LNCaP clone FGC (cell line): Measurements from ENCODE around the gene MCF2L2.

Source experiments
- DNase-seq: peaks from one replicate; pipeline ENCODE4 v3.0.0-alpha.2; 2011; ENCODE audit warnings: low read depth
- H3K4me3 ChIP-seq: 2 replicates; pipeline ENCODE4 v1.5.1; 2011; ENCODE audit warnings: mild to moderate bottlenecking, low read depth, low read length, control low read depth
- TF ChIP-seq, protein P1 (sequence below): IDR thresholded peaks from 2 replicates; pipeline ENCODE4 v1.5.1; 2012; ENCODE audit warnings: mild to moderate bottlenecking; ENCODE audit not compliant: control insufficient read depth, insufficient read depth; ENCODE audit errors: extremely low read depth

MCF2L2 gene

DNA sequence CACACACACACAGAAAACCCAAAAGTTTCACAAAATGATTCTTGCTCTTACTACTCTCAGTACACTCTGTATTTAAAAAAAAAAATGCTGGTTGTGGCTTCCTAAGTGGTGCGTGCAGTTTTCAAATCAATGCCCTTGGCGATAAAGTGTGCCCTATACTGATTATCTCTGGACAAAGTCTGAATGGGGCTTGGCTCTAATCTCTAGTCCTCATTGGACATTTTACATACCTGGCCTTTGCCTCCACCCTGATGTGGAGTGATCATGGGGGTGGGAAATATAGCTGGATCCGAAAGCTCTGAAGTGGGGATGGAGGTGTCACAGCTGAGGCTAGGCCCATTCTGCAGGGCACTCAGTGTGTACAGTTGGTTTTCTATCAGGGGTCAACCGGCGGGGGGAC is 161.3 kb downstream of the MCF2L2 start:
- TF ChIP-seq, protein P1, sequence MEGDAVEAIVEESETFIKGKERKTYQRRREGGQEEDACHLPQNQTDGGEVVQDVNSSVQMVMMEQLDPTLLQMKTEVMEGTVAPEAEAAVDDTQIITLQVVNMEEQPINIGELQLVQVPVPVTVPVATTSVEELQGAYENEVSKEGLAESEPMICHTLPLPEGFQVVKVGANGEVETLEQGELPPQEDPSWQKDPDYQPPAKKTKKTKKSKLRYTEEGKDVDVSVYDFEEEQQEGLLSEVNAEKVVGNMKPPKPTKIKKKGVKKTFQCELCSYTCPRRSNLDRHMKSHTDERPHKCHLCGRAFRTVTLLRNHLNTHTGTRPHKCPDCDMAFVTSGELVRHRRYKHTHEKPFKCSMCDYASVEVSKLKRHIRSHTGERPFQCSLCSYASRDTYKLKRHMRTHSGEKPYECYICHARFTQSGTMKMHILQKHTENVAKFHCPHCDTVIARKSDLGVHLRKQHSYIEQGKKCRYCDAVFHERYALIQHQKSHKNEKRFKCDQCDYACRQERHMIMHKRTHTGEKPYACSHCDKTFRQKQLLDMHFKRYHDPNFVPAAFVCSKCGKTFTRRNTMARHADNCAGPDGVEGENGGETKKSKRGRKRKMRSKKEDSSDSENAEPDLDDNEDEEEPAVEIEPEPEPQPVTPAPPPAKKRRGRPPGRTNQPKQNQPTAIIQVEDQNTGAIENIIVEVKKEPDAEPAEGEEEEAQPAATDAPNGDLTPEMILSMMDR, result no peak
- DNase-seq, result no peak
- no peak overlapping the region for H3K4me3 ChIP-seq

DNA sequence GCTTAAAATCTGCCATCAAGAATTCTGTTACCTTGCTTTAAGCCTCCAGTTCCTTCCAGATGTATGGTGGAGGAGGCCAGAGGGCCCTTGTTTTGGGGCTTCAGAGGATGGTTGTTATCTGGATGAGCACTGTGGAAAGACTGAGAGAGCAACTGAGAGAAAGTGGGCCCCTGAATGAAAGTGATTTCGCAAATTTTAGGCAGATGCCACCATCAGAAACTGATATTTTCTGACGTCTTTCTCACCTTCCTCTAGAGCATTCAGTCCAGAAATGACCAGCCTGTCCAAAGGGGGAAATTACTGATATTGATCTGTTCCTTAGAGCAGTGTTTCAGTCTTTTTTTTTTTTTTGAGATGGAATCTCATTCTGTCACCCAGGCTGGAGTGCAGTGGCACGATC is 162.0 kb downstream of the MCF2L2 start:
- no peak for DNase-seq
- no peak overlapping the region for H3K4me3 ChIP-seq
- TF ChIP-seq, protein P1, result no peak

DNA sequence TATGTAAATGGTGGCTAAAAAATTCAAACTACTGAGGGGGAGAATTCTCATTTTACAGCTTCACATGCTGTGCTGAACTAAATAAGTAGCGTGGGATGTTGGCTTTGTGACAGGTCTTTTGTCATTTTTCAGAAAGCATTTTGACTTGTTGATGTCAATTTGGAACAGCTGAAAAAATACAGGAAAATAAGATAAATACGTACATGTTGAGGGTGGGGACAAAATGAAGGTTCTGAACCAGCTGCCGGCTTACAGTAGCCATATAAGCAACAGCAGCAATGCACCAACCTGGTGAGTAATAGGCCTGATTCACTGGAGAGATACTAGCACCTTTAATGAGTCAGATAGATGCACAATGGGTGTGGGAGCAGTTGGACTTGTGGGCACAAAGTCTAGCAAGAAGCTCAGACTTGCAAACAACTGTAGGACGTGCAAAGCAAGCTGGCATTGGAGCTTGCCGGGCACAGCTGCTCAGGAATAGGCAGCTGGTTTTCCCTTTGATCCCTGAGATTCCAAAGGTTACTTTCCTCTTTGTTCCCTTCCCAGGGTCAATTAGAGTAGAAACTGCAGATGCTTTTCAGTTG is 162.5 kb downstream of the MCF2L2 start:
- TF ChIP-seq, protein P1, result no peak
- H3K4me3 ChIP-seq, result no peak overlapping the region
- DNase-seq, result no peak

DNA sequence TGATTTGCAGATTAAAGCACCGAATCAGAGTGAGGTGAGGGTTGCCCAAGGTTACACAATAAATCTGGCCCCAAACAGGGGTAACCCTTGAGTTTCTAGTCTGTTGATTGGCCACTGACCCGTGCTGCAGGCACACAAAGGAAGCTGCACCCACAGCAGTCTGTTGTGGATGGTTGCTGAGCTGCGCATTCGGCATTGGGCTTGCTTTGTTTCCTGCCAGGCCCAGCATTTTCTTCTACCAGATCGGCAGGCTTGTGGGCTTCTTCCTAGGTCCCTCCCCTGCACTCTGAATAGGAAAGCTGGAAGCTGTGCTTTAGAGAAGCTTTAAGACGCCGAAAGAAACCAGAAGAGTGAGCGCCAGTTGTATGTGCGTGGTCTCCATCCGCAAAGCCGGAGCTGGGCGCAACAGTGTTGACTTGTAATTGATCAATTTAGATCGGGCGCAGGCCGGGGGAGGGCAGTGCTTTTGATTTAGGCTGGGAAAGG is 163.2 kb downstream of the MCF2L2 start:
- TF ChIP-seq, protein P1, result no peak
- DNase-seq, result no peak
- no peak overlapping the region for H3K4me3 ChIP-seq

DNA sequence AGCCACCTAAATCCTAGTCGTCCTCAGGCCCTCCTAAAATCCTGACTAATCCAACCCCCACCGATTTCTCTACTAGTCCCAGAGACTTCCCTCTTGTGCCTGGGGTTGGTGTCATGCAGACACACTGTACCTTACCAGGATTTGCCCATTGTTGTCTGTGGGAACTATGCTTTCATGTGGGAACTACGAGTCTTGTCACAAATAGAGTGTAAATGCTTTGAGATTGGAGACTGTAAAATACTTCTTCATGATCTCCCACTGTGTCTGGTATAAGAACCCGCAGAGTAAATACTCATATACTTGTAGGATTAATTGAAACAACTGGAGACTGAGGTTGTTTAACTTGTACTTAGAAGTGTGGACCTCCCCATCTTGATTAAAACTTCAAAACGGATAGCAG is 164.2 kb downstream of the MCF2L2 start:
- TF ChIP-seq, protein P1, result no peak
- no peak for DNase-seq
- H3K4me3 ChIP-seq, result no peak overlapping the region

DNA sequence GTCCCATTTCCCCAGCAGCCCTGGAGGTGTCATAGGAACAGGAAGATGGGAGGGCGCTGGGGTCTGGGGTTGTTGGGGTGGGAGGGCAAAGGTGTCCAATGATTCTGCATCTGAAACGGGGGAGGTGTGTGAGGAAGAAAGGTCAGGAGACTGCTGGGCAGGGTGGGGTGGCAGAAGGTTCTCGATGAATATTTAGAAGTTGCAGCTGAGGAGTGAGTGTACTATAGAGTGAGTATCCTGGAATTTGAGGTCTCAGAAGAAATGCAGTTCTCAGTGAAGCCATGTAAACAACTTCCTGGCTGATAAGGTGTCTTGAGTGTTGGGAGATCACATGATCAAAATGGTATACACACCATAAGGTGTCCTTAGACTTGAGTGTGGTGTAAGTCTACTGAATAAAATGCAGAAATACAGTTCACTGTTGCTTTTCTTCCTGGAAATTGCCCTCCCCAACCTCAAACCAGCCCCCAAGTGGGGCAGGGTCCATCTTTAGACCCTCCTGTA is 165.5 kb downstream of the MCF2L2 start:
- no peak for DNase-seq
- no peak overlapping the region for H3K4me3 ChIP-seq
- TF ChIP-seq, protein P1, result no peak
